T47D (cell line): ENCODE data around the gene TMEM143.

ENCODE experiments used
- DNase-seq, 2 experiments: peaks; one replicate each; pipeline versions ENCODE4 v3.0.0 to v3.0.0-alpha.2; 2011 to 2012; ENCODE audit warnings: low read depth in 1 of 2, low spot score in 1 of 2
- JUND ChIP-seq: IDR thresholded peaks from 2 replicates; pipeline ENCODE4 v1.6.1; 2012; ENCODE audit warnings: low read depth
- in situ Hi-C: cut with HindIII; loops from 2 replicates; pipeline ENCODE4 v1.10.0; 2016; ENCODE audit warnings: low sequenced_read_pairs, low pct_unique_long_range_greater_than_20kb

The TMEM143 gene

GRCh38 chr19:48362716-48363499 is 832 bp downstream of the TMEM143 start:
- no peak for TF ChIP-seq JUND
- DNase-seq = peak; percentile 56 to 96
- in situ Hi-C loops = no loop called here

GRCh38 chr19:48361912-48362311 is 1.8 kb downstream of the TMEM143 start:
- in situ Hi-C loops = no loop called here
- TF ChIP-seq JUND = no peak
- no peak for DNase-seq

GRCh38 chr19:48359123-48359522 is 4.6 kb downstream of the TMEM143 start:
- in situ Hi-C loops = no loop called here
- no peak for TF ChIP-seq JUND
- no peak for DNase-seq

- DNase-seq = no peak
- no peak for TF ChIP-seq JUND
- in situ Hi-C loops = no loop called here
Measured at GRCh38 chr19:48355365-48355954, 8.3 kb downstream of the TMEM143 start.

GRCh38 chr19:48354332-48354992 is 9.3 kb downstream of the TMEM143 start:
- in situ Hi-C loops = no loop called here
- no peak for DNase-seq
- no peak for TF ChIP-seq JUND

GRCh38 chr19:48353677-48354076 is 10.1 kb downstream of the TMEM143 start:
- in situ Hi-C loops = no loop called here
- TF ChIP-seq JUND = no peak
- DNase-seq = no peak

- DNase-seq = peak in 1 of 2 experiments; percentile 71
- in situ Hi-C loops = no loop called here
- TF ChIP-seq JUND = no peak
Measured at GRCh38 chr19:48351341-48351752, 12.4 kb downstream of the TMEM143 start.

GRCh38 chr19:48350856-48351255 is 12.9 kb downstream of the TMEM143 start:
- no peak for DNase-seq

GRCh38 chr19:48348737-48349136 is 15.0 kb downstream of the TMEM143 start:
- TF ChIP-seq JUND = no peak
- no peak for DNase-seq
- in situ Hi-C loops = no loop called here

More at GRCh38 chr19:48350856-48351255, 12.9 kb downstream of the TMEM143 start:
- TF ChIP-seq JUND = no peak
- in situ Hi-C loops = no loop called here

- in situ Hi-C loops = no loop called here
- TF ChIP-seq JUND = no peak
- no peak for DNase-seq
Measured at GRCh38 chr19:48348045-48348444, 15.7 kb downstream of the TMEM143 start.

GRCh38 chr19:48346191-48346590 is 17.5 kb downstream of the TMEM143 start:
- in situ Hi-C loops = no loop called here
- DNase-seq = no peak
- no peak for TF ChIP-seq JUND

- in situ Hi-C loops = no loop called here
- TF ChIP-seq JUND = no peak
- DNase-seq = no peak
Measured at GRCh38 chr19:48344892-48345291, 18.8 kb downstream of the TMEM143 start.

- in situ Hi-C loops = no loop called here
- no peak for DNase-seq
- TF ChIP-seq JUND = no peak
Measured at GRCh38 chr19:48342841-48343540, 20.7 kb downstream of the TMEM143 start.
